Ovary (tissue), 3 donors: ENCODE measurements around the gene ASCL2.

Experiments
- EP300 ChIP-seq: sonication (generic); formaldehyde crosslinking; IDR thresholded peaks from one replicate; pipeline ENCODE4 v1.6.1; 2017; ENCODE audit warnings: antibody characterized with exemption
- TF ChIP-seq, protein P1 (sequence below), 3 donors: fragments of 450-650 bp in 2 of 3; fragments of 200-600 bp in 1 of 3; IDR thresholded peaks; one replicate each; pipeline versions ENCODE4 v1.5.1 to v1.8.0; 2016 to 2022; ENCODE audit warnings: antibody characterized with exemption in 3 of 3, mild to moderate bottlenecking in 1 of 3
- donor health status: DM: no; HTN: no; CAD: no.

DNA sequence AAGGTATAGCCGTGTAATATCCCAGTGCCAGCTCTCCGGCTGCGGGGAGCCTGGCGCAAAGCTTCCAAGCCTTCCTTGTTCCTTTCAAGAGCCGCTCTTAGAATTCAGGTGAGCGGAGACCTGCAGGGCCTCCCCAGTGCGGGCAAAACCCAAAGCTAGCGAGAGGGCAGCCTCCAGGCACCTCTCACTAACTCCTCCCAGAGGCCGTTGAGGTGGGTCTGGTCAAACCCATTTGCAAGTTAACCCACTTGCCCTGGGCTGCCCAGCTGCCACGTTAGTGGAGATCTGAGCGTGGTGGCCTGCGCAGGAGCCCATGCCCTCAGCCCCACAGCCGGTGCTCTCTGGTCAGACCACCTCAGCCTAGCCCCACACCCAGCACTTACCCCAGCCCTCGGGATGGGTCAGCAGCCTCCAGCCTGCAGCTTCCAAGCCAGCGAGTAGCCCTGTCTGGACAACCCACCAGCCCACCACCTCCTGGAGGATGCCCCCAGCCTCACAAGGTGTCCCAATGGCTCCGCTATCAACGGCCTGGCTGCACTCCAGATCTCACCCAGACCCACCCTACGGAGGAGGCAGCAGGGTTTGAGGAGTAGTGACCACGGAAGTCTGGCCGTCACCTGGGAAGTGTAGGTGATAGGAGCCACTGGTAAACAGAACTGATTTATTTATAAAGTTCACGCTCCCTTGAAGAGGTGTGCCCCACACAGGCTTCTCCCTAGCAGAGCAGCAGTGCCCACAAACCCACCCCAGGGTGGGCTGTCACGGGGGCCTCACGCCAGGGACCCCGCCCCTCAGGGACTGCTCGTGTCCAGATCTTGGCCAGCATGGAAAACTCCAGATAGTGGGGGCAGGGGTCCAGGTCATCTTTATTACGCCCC lies 2.3 kb downstream of the ASCL2 start:
- TF ChIP-seq, protein P1, sequence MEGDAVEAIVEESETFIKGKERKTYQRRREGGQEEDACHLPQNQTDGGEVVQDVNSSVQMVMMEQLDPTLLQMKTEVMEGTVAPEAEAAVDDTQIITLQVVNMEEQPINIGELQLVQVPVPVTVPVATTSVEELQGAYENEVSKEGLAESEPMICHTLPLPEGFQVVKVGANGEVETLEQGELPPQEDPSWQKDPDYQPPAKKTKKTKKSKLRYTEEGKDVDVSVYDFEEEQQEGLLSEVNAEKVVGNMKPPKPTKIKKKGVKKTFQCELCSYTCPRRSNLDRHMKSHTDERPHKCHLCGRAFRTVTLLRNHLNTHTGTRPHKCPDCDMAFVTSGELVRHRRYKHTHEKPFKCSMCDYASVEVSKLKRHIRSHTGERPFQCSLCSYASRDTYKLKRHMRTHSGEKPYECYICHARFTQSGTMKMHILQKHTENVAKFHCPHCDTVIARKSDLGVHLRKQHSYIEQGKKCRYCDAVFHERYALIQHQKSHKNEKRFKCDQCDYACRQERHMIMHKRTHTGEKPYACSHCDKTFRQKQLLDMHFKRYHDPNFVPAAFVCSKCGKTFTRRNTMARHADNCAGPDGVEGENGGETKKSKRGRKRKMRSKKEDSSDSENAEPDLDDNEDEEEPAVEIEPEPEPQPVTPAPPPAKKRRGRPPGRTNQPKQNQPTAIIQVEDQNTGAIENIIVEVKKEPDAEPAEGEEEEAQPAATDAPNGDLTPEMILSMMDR (IDR thresholded peaks at IDR 0.05): no peak
- TF ChIP-seq EP300: no peak
